Stimulated activated CD4-positive, alpha-beta T cell treated with anti-CD3 and anti-CD28 coated beads, Interleukin-15, amount 100 ng/mL, for 24 hours (primary cell): Measurements from ENCODE around the gene MACROH2A2.
A peak's percentile ranks its signal among the peaks of the same experiment; 100 is the strongest.
"Not testable (repeated sequence)": the region's sequence is repeated elsewhere in the genome, so short reads cannot be mapped to it uniquely, and the experiment has no call there.

Source experiments
- DNase-seq: peaks from one replicate; pipeline ENCODE4 v3.0.0-alpha.2; 2020

The MACROH2A2 gene

DNA sequence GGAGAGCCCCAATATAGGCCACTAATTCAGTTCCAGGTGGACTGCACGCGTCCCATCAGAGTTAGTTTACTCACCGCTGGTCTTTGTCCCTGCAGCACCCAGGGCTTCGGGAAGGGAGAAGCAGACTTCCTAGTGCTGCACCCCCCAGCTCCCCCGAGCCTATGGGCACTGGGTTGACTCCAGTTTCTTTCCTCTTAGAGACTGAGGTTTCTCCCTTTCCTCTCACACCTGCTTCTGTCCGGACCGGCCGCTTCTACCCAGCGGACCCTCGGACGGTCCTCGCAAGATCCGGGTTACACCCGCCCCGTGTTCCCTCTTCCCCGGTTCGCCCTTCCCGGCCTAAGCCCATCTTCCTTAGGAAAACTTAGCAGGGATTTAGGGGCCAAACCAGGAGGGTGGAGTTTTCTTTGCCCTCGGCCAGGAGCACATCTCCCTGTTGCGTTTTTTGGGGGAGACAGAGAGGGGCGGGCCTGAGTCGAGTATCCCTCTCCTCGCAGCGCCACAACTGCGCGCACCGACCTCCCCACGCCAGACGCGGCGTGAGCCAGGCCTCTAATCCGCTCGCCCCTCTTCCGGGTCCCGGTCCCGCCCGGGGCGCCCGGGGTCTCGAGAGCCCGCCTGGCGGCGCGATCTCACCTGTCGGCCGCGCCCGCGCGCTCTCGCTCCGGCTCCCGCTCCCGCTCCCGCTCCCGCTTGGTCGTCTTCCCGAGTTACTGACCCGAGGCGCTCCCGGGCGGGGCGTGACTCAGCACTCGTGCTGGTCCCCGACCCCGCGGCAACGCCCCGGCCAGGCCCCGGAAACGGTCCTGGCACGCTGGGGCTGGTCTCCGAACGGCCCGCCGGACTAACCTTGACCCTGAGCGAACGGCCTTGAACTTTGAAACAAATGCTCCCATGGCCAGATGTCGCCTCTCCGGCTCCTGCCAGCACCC lies 79.7 kb downstream of the MACROH2A2 start, which contains the start of gene AIFM2:
Gene AIFM2 (minus strand): TSS at position 728 of the 932 bp plus-strand sequence. CDS start 8,741 bp downstream, outside the sequence.
- peak; percentile 57 for DNase-seq

DNA sequence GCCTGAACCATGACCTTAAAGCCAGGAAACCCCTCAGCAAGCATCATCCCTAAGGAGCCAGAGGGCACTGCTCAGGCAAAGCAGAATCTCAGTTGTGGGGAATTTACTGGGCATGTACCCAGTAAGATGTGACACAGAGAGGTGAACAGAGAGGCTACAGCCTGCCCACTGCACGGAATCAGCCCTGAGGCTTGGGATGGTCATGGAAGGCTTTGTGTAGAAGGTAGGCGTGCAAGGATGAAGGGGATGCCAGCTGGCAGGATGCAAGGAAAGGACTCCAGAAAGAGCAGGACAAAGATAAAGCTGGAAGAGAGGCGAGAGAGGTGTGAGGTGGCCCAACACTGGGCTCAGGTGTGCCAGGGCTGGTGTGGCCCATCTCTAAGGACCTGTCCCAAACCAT lies 82.4 kb downstream of the MACROH2A2 start:
- no peak for DNase-seq

DNA sequence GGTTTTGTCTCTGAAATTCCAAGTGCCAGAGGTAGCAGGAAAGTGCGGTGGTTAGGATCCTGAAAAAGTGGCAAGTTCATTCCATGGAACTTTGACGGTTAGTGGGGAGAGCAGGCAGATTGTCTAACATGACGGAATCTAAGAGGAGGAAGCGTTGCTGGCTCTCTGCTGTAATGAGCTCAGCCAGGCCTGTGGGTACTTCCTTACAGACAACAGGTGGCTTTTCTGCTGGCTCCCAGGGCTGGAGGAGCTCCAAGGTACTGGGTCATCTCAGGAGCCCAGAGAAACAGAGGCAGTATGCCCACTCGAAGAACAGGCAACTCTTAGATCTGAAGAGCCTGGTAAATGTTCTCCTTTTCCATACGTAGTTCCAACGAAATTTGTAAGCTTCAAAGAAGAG lies 83.0 kb downstream of the MACROH2A2 start:
- DNase-seq, result no peak

GRCh38 chr10:70137135-70137534 lies 84.5 kb downstream of the MACROH2A2 start:
- no peak for DNase-seq

- DNase-seq, result no peak
Observed at GRCh38 chr10:70137927-70138883, 85.6 kb downstream of the MACROH2A2 start.

DNA sequence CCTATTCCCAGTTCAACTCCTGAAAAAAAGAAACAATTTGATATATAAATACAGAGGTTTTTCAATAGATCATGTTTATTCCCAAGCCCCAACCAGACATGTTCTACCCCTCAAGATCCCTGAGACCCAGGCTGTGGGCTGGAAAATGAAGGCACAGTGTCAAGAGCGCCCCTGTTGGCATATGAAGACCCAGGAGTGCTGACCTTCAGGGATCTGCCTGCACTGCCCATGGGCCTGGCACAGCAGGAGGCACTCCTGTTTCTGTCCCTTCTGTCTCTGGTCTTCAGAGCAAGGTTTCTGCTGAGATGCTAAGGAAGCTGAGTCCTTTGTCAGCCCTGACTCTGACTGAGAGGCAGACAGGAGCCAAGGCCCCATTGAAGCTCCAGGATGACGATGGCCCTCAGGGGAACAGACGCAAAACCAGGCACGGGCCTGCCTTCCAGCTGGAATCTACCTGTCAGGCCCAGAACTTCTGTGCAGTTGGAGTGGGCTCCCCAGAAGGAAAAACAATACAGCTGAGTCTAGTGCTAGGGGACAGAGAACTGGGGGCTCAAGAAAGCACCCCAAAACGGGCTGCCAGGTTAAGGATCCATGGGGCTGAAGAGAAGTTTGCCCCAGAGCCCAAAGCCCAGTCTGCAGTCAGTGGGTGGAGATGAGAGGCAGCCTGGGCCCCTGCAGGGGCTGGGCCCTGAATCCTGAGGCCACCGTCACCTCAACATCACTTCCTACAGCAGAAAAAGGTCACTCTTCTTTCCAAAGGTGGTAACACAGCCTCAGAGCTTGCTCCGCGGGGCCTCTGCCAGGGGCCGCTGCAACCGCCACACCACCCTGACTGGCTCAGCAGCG lies 86.7 kb downstream of the MACROH2A2 start:
- no peak for DNase-seq

GRCh38 chr10:70139997-70140250 lies 87.3 kb downstream of the MACROH2A2 start:
- no peak for DNase-seq

- no peak for DNase-seq
Observed at GRCh38 chr10:70140297-70140696, 87.7 kb downstream of the MACROH2A2 start.

- DNase-seq, result no peak
Observed at GRCh38 chr10:70142555-70142954, 89.9 kb downstream of the MACROH2A2 start.

- DNase-seq, result no peak
Observed at GRCh38 chr10:70144372-70145110, 91.9 kb downstream of the MACROH2A2 start.

DNA sequence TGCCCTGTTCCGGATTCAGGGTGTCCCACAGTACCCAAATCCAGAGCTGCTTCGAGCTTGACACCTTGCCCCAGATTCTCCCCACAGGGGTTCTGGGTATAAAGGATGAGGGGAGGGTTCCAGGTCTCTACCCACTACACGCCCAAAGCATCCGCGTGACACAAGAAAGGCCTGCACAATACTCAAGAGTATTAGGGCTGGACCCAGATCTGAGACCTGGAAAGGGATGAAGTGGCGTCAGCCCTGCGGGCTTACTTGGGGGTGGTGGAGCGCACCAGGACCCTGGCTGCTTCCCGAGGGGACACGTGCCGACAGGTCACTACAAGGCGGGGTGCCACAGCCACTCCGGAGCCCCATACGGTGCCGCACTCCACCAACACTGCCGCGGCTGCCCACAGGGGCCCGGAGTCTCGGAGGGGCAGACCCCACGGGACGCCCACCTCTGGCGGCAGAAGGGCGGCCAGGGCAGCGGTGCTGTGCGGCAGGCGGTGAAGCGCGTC lies 92.6 kb downstream of the MACROH2A2 start:
- no peak for DNase-seq

- peak; percentile 75 for DNase-seq
Observed at GRCh38 chr10:70145666-70146488, 93.2 kb downstream of the MACROH2A2 start.

GRCh38 chr10:70146489-70147258 lies 94.0 kb downstream of the MACROH2A2 start, which contains the start of gene TYSND1:
Gene TYSND1, minus strand, starts transcription at chr10:70146700. Its CDS starts 114 bp downstream, at chr10:70146586.
- DNase-seq, result peak; percentile 95

DNA sequence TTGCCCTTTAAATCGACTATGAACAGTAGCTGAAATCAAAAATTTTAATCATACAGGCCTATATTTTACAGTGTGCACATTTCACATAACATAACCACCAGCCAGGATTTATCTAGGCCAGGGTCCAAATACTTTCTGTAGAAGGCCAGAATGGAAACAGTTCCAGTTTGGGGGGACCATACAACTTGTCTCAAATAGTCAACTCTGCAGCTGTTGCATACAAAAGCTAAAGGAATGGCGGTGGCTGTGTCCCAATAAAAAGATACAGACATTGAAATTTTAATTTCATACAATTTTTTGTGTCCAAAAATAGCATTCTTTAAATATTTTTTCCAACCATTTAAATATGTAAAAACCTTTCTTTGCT lies 94.6 kb downstream of the MACROH2A2 start:
- DNase-seq, result no peak

GRCh38 chr10:70148516-70148915 lies 95.9 kb downstream of the MACROH2A2 start:
- no peak for DNase-seq

GRCh38 chr10:70155255-70155838 lies 102.7 kb downstream of the MACROH2A2 start:
- no peak for DNase-seq

DNA sequence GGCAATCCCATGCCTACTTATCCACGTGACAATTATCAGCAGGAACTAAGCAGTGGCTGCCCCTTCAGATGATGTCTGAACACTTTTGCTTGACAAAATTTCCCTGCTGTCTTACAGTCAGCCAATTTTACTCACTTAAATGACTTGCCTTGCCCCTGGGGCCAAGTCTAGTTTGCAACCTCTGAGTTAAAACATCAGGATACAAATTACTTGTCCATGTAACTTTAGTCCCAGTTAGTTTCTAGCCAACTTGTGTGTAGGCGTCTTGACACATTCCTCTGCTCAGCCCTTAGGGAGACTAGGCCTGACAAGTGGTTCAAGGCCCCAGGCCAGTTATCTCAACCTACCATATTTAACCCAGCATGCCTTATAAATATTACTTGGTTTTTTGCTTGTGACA lies 105.5 kb downstream of the MACROH2A2 start:
- no peak for DNase-seq

GRCh38 chr10:70159366-70159765 lies 106.7 kb downstream of the MACROH2A2 start:
- not testable (repeated sequence) for DNase-seq

DNA sequence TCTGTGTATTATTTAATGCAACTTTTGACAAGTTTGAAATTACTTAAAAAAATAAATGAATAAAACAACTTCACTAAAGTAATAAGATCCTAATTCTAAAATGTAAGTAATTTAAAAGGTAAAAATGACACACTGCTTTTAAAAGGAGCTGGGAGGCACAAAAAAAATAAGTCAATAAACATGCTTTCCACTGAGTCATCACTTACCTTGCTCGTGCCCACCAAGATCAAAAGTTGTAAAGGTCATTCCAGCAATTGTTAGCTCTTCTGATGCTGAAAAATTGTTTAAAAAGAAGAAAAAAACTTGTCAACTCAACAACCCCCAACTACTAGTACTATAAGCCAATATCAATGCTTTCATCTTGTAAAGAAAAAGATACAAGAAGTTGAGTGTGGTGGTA lies 108.2 kb downstream of the MACROH2A2 start:
- DNase-seq, result no peak
